ENCODE data around the gene SQSTM1. TPM values are rescaled to one million over a fixed set of nuclear protein-coding genes. Genes with fewer than 3 reads are reported as not detected.
"Not testable (repeated sequence)": the region's sequence is repeated elsewhere in the genome, so short reads cannot be mapped to it uniquely, and the experiment has no call there.

SQSTM1 gene
- total RNA-seq, 1 donor from 2014 or later = 437 TPM

GRCh38 chr5:179862296-179862695 lies 41.6 kb downstream of the SQSTM1 start:
- DNase-seq (no peak), ATAC-seq (ENCODE audit: poor library complexity) (no peak)
- intact Hi-C loops (cut with DNase I) = no loop called here

GRCh38 chr5:179862891-179863290 lies 42.2 kb downstream of the SQSTM1 start:
- ATAC-seq (ENCODE audit: poor library complexity) (no peak), DNase-seq (no peak)
- intact Hi-C loops (cut with DNase I) = no loop called here

GRCh38 chr5:179863449-179864085 lies 42.9 kb downstream of the SQSTM1 start:
- intact Hi-C loops (cut with DNase I) = no loop called here
- DNase-seq = no peak
- ATAC-seq (ENCODE audit: poor library complexity) = no peak

GRCh38 chr5:179864686-179865085 lies 44.0 kb downstream of the SQSTM1 start:
- DNase-seq = no peak
- intact Hi-C loops (cut with DNase I) = no loop called here

GRCh38 chr5:179865491-179866240 lies 45.0 kb downstream of the SQSTM1 start:
- no peak for DNase-seq
- intact Hi-C loops (cut with DNase I) = no loop called here
- no peak for ATAC-seq (ENCODE audit: poor library complexity)

More at GRCh38 chr5:179864686-179865085, 44.0 kb downstream of the SQSTM1 start:
- no peak for ATAC-seq (ENCODE audit: poor library complexity)

- ATAC-seq (ENCODE audit: poor library complexity) (no peak), DNase-seq (no peak)
- intact Hi-C loops (cut with DNase I) = no loop called here
Observed at GRCh38 chr5:179866241-179867078, 45.8 kb downstream of the SQSTM1 start.

GRCh38 chr5:179867079-179867465 lies 46.4 kb downstream of the SQSTM1 start:
- ATAC-seq (ENCODE audit: poor library complexity) (no peak), DNase-seq (no peak)

GRCh38 chr5:179867476-179867875 lies 46.8 kb downstream of the SQSTM1 start:
- DNase-seq = no peak
- intact Hi-C loops (cut with DNase I) = no loop called here

More at GRCh38 chr5:179867079-179867465, 46.4 kb downstream of the SQSTM1 start:
- intact Hi-C loops (cut with DNase I) = no loop called here

GRCh38 chr5:179868541-179868940 lies 47.8 kb downstream of the SQSTM1 start:
- DNase-seq (no peak), ATAC-seq (ENCODE audit: poor library complexity) (no peak)
- intact Hi-C loops (cut with DNase I) = no loop called here

More at GRCh38 chr5:179867476-179867875, 46.8 kb downstream of the SQSTM1 start:
- ATAC-seq (ENCODE audit: poor library complexity) = no peak

GRCh38 chr5:179869101-179869500 lies 48.4 kb downstream of the SQSTM1 start:
- no peak for ATAC-seq (ENCODE audit: poor library complexity)
- intact Hi-C loops (cut with DNase I) = no loop called here
- no peak for DNase-seq

GRCh38 chr5:179869641-179870402 lies 49.1 kb downstream of the SQSTM1 start:
- intact Hi-C loops (cut with DNase I) = no loop called here
- no peak for DNase-seq
- no peak for ATAC-seq (ENCODE audit: poor library complexity)

- ATAC-seq (ENCODE audit: poor library complexity) (peak; percentile 89), DNase-seq (peak; percentile 87)
- intact Hi-C loops (cut with DNase I) = no loop called here
Observed at GRCh38 chr5:179870403-179870903, 49.7 kb downstream of the SQSTM1 start.

GRCh38 chr5:179870952-179871351 lies 50.2 kb downstream of the SQSTM1 start:
- no peak for ATAC-seq (ENCODE audit: poor library complexity)
- DNase-seq = no peak
- intact Hi-C loops (cut with DNase I) = no loop called here

- ATAC-seq (ENCODE audit: poor library complexity); DNase-seq; intact Hi-C loops (cut with DNase I): not testable (repeated sequence)
Observed at GRCh38 chr5:179871533-179871932, 50.8 kb downstream of the SQSTM1 start.

GRCh38 chr5:179872055-179872827 lies 51.5 kb downstream of the SQSTM1 start:
- intact Hi-C loops (cut with DNase I) = no loop called here
- no peak for DNase-seq
- ATAC-seq (ENCODE audit: poor library complexity) = no peak

GRCh38 chr5:179872828-179873575 lies 52.3 kb downstream of the SQSTM1 start:
- intact Hi-C loops (cut with DNase I) = no loop called here
- ATAC-seq (ENCODE audit: poor library complexity) = no peak
- DNase-seq = no peak

- no peak for ATAC-seq (ENCODE audit: poor library complexity)
- intact Hi-C loops (cut with DNase I) = no loop called here
- no peak for DNase-seq
Observed at GRCh38 chr5:179873588-179874110, 52.9 kb downstream of the SQSTM1 start.

Measured in Right ventricle myocardium superior (tissue), 1 donor.